Measurements from ENCODE around the gene PNRC1.
A peak's percentile ranks its signal among the peaks of the same experiment; 100 is the strongest.

The PNRC1 gene

GRCh38 chr6:89084542-89084941 is 4.0 kb downstream of the PNRC1 start:
- TF ChIP-seq CTCF (IDR thresholded peaks at IDR 0.05; ENCODE audit: insufficient read depth, low read length) (no peak), SPI1 (IDR thresholded peaks at IDR 0.05; ENCODE audit: borderline replicate concordance, low read depth) (no peak), GABPA (IDR thresholded peaks at IDR 0.05; ENCODE audit: low read depth) (no peak), POLR2AphosphoS5 (IDR thresholded peaks at IDR 0.05; ENCODE audit: low read depth) (no peak), REST (IDR thresholded peaks at IDR 0.05; ENCODE audit: insufficient replicate concordance, low read depth) (no peak)
- no peaks in the 10 kb centered on the region for H3K27me3 ChIP-seq (ENCODE audit: insufficient read depth, poor library complexity, severe bottlenecking)
- DNase-seq (ENCODE audit: low read depth in 1 of 2, low spot score in 1 of 2): no peak
- no peak overlapping the region for H3K27ac ChIP-seq (replicated peaks)
- no peak overlapping the region for H3K4me3 ChIP-seq (replicated peaks; ENCODE audit: insufficient read depth, low read length)

GRCh38 chr6:89084954-89085353 is 4.4 kb downstream of the PNRC1 start:
- H3K4me3 ChIP-seq (replicated peaks; ENCODE audit: insufficient read depth, low read length): no peak overlapping the region
- no peak overlapping the region for H3K27ac ChIP-seq (replicated peaks)
- H3K27me3 ChIP-seq (ENCODE audit: insufficient read depth, poor library complexity, severe bottlenecking): no peaks in the 10 kb centered on the region
- DNase-seq (ENCODE audit: low read depth in 1 of 2, low spot score in 1 of 2): no peak
- TF ChIP-seq SPI1 (IDR thresholded peaks at IDR 0.05; ENCODE audit: borderline replicate concordance, low read depth) (no peak), GABPA (IDR thresholded peaks at IDR 0.05; ENCODE audit: low read depth) (no peak)

- H3K27ac ChIP-seq (replicated peaks): no peak overlapping the region
- TF ChIP-seq REST (IDR thresholded peaks at IDR 0.05; ENCODE audit: insufficient replicate concordance, low read depth) (no peak), GABPA (IDR thresholded peaks at IDR 0.05; ENCODE audit: low read depth) (no peak), CTCF (IDR thresholded peaks at IDR 0.05; ENCODE audit: insufficient read depth, low read length) (no peak), SPI1 (IDR thresholded peaks at IDR 0.05; ENCODE audit: borderline replicate concordance, low read depth) (no peak), POLR2AphosphoS5 (IDR thresholded peaks at IDR 0.05; ENCODE audit: low read depth) (no peak; the same call in 1 of the 2 replicates)
- H3K4me3 ChIP-seq (replicated peaks; ENCODE audit: insufficient read depth, low read length): no peak overlapping the region
- DNase-seq (ENCODE audit: low read depth in 1 of 2, low spot score in 1 of 2): no peak
- no peaks in the 10 kb centered on the region for H3K27me3 ChIP-seq (ENCODE audit: insufficient read depth, poor library complexity, severe bottlenecking)
Observed at GRCh38 chr6:89085409-89086205, 5.1 kb downstream of the PNRC1 start.

GRCh38 chr6:89087881-89088280 is 7.3 kb downstream of the PNRC1 start:
- H3K27me3 ChIP-seq (ENCODE audit: insufficient read depth, poor library complexity, severe bottlenecking): no peaks in the 10 kb centered on the region
- peak; percentile 53 to 75 for DNase-seq (ENCODE audit: low read depth in 1 of 2, low spot score in 1 of 2)
- H3K4me3 ChIP-seq (replicated peaks; ENCODE audit: insufficient read depth, low read length): no peak overlapping the region
- 0 out of 2 replicates have a peak, but pooled peaks have one; percentile 14 for TF ChIP-seq GABPA (IDR thresholded peaks at IDR 0.05; ENCODE audit: low read depth)
- TF ChIP-seq REST (IDR thresholded peaks at IDR 0.05; ENCODE audit: insufficient replicate concordance, low read depth): no peak
- no peak for TF ChIP-seq POLR2AphosphoS5 (IDR thresholded peaks at IDR 0.05; ENCODE audit: low read depth)
- TF ChIP-seq SPI1 (IDR thresholded peaks at IDR 0.05; ENCODE audit: borderline replicate concordance, low read depth): no peak
- H3K27ac ChIP-seq (replicated peaks): peak overlapping the region; percentile 56

Measured in HL-60 (cell line).